Activated naive CD8-positive, alpha-beta T cell treated with anti-CD3 and anti-CD28 coated beads, Interleukin-2, amount 10 ng/mL, durations not matched to agents 7 days and 5 days (primary cell): ENCODE data around the gene MEF2D. TPM values are rescaled to one million over a fixed set of nuclear protein-coding genes. Genes with fewer than 3 reads are reported as not detected.

ENCODE experiments used
- ATAC-seq: fragments of 150-1000 bp; cut with Tn5 transposase; one replicate; pipeline ENCODE4 v1.10.0; 2021; ENCODE audit warnings: low read depth, moderate library complexity
- POLR2A ChIA-PET: fragments of 350-600 bp; sonication (Branson Sonifier 250); formaldehyde crosslinking; loops from one replicate; lab custom pipeline; 2021; ENCODE audit warnings: antibody characterized with exemption; lab: Charles Lee
- DNase-seq: peaks from one replicate; pipeline ENCODE4 v3.0.0; 2021
- H3K27ac Mint-ChIP-seq: one replicate; pipeline ENCODE4 v1.8.0; 2022; ENCODE audit warnings: mild to moderate bottlenecking, mixed read lengths
- H3K27me3 Mint-ChIP-seq: one replicate; pipeline ENCODE4 v1.8.0; 2022; ENCODE audit warnings: mild to moderate bottlenecking, moderate library complexity, mixed read lengths
- H3K36me3 Mint-ChIP-seq: one replicate; pipeline ENCODE4 v1.8.0; 2021; ENCODE audit warnings: mild to moderate bottlenecking, mixed read lengths
- H3K4me1 Mint-ChIP-seq: one replicate; pipeline ENCODE4 v1.8.0; 2021; ENCODE audit warnings: mixed read lengths
- H3K4me3 Mint-ChIP-seq: one replicate; pipeline ENCODE4 v1.8.0; 2022; ENCODE audit warnings: mild to moderate bottlenecking, moderate library complexity, mixed read lengths
- H3K9me3 Mint-ChIP-seq: one replicate; pipeline ENCODE4 v1.8.0; 2021; ENCODE audit warnings: mixed read lengths
- total RNA-seq, 2 experiments: library from RNA; stranded (reverse); gene quantifications; one replicate each; pipeline ENCODE4 v1.2.3, GENCODE V29; 2021

Gene MEF2D
- total RNA-seq = 10 to 100 TPM; 52.4 to 54.4 TPM

- ATAC-seq (no peak), DNase-seq (no peak)
- POLR2A ChIA-PET = interaction anchor here (0.6 to 4.2 kb wide), 20 partner anchors 10 to 1224 kb away, joined by 3 to 81 read pairs (median 6); partner anchors contain the start of genes IQGAP3, ISG20L2, KHDC4 and METTL25B
- Mint-ChIP-seq H3K27me3 (no peaks in the 10 kb centered on the region), H3K4me3 (peak within 1 kb of the TSS; percentile 89), H3K4me1 (peaks cover 60% of the 10 kb centered on the region), H3K36me3 (peaks cover 9% of the 10 kb centered on the region), H3K27ac (peak within 1 kb of the TSS; percentile 94), H3K9me3 (no peaks in the 10 kb centered on the region)
Observed at GRCh38 chr1:156500543-156500792, at the start of gene MEF2D. MEF2D (minus strand) TSS chr1:156500775; CDS start chr1:156483292, 17,483 bp downstream.

GRCh38 chr1:156550346-156550745 lies 49.8 kb upstream of the MEF2D start:
- H3K9me3 Mint-ChIP-seq = no peaks in the 10 kb centered on the region
- no peak overlapping the region for H3K4me3 Mint-ChIP-seq
- POLR2A ChIA-PET = interaction anchor here (0.6 kb wide), 1 partner anchor 65 kb away, joined by 5 read pairs; no protein-coding TSS in a partner anchor
- no peaks in the 10 kb centered on the region for H3K27me3 Mint-ChIP-seq
- ATAC-seq (no peak), DNase-seq (no peak)
- peaks cover 42% of the 10 kb centered on the region for H3K36me3 Mint-ChIP-seq
- H3K4me1 Mint-ChIP-seq = peaks cover 2% of the 10 kb centered on the region
- no peak overlapping the region for H3K27ac Mint-ChIP-seq

GRCh38 chr1:156549831-156550230 lies 49.3 kb upstream of the MEF2D start:
- POLR2A ChIA-PET = interaction anchor here (0.6 kb wide), 1 partner anchor 64 kb away, joined by 5 read pairs; no protein-coding TSS in a partner anchor
- DNase-seq (no peak), ATAC-seq (no peak)
- Mint-ChIP-seq H3K36me3 (peaks cover 41% of the 10 kb centered on the region), H3K4me3 (no peak overlapping the region), H3K9me3 (no peaks in the 10 kb centered on the region), H3K27me3 (no peaks in the 10 kb centered on the region), H3K27ac (no peak overlapping the region), H3K4me1 (peaks cover 2% of the 10 kb centered on the region)

GRCh38 chr1:156549390-156549789 lies 48.8 kb upstream of the MEF2D start:
- POLR2A ChIA-PET = no interaction called here

GRCh38 chr1:156547982-156548381 lies 47.4 kb upstream of the MEF2D start:
- H3K9me3 Mint-ChIP-seq = no peaks in the 10 kb centered on the region
- H3K4me1 Mint-ChIP-seq = peaks cover 1% of the 10 kb centered on the region
- no peak overlapping the region for H3K27ac Mint-ChIP-seq
- POLR2A ChIA-PET = no interaction called here
- DNase-seq = no peak
- H3K36me3 Mint-ChIP-seq = peaks cover 31% of the 10 kb centered on the region
- H3K4me3 Mint-ChIP-seq = no peak overlapping the region
- ATAC-seq = no peak
- no peaks in the 10 kb centered on the region for H3K27me3 Mint-ChIP-seq

More at GRCh38 chr1:156549390-156549789, 48.8 kb upstream of the MEF2D start:
- Mint-ChIP-seq H3K9me3 (no peaks in the 10 kb centered on the region), H3K4me3 (no peak overlapping the region), H3K36me3 (peaks cover 39% of the 10 kb centered on the region), H3K27ac (no peak overlapping the region), H3K27me3 (no peaks in the 10 kb centered on the region), H3K4me1 (peaks cover 2% of the 10 kb centered on the region)
- no peak for ATAC-seq
- DNase-seq = no peak

- Mint-ChIP-seq H3K27me3 (no peaks in the 10 kb centered on the region), H3K9me3 (no peaks in the 10 kb centered on the region), H3K36me3 (peaks cover 30% of the 10 kb centered on the region), H3K4me3 (no peak overlapping the region), H3K27ac (no peak overlapping the region), H3K4me1 (peaks cover 3% of the 10 kb centered on the region)
- POLR2A ChIA-PET = no interaction called here
- DNase-seq = no peak
- no peak for ATAC-seq
Observed at GRCh38 chr1:156547434-156547833, 46.9 kb upstream of the MEF2D start.

- Mint-ChIP-seq H3K9me3 (no peaks in the 10 kb centered on the region), H3K27ac (no peak overlapping the region), H3K36me3 (peaks cover 32% of the 10 kb centered on the region), H3K4me3 (no peak overlapping the region), H3K4me1 (peaks cover 3% of the 10 kb centered on the region), H3K27me3 (no peaks in the 10 kb centered on the region)
- DNase-seq (no peak), ATAC-seq (no peak)
- POLR2A ChIA-PET = no interaction called here
Observed at GRCh38 chr1:156546267-156546666, 45.7 kb upstream of the MEF2D start.

- Mint-ChIP-seq H3K36me3 (peaks cover 33% of the 10 kb centered on the region), H3K4me3 (no peak overlapping the region), H3K27me3 (no peaks in the 10 kb centered on the region), H3K27ac (no peak overlapping the region), H3K9me3 (no peaks in the 10 kb centered on the region), H3K4me1 (peaks cover 5% of the 10 kb centered on the region)
- no peak for DNase-seq
- POLR2A ChIA-PET = no interaction called here
- ATAC-seq = no peak
Observed at GRCh38 chr1:156544592-156545102, 44.1 kb upstream of the MEF2D start.

- Mint-ChIP-seq H3K27ac (peak overlapping the region; percentile 17), H3K4me1 (peaks cover 17% of the 10 kb centered on the region), H3K27me3 (no peaks in the 10 kb centered on the region), H3K9me3 (no peaks in the 10 kb centered on the region), H3K4me3 (no peak overlapping the region), H3K36me3 (peaks cover 44% of the 10 kb centered on the region)
- ATAC-seq (no peak), DNase-seq (no peak)
- POLR2A ChIA-PET = no interaction called here
Observed at GRCh38 chr1:156543066-156543465, 42.5 kb upstream of the MEF2D start.

GRCh38 chr1:156540955-156541354 lies 40.4 kb upstream of the MEF2D start:
- H3K27me3 Mint-ChIP-seq = no peaks in the 10 kb centered on the region
- H3K36me3 Mint-ChIP-seq = peaks cover 38% of the 10 kb centered on the region
- POLR2A ChIA-PET = interaction anchor here (1.7 kb wide), 1 partner anchor 16 kb away, joined by 4 read pairs; no protein-coding TSS in a partner anchor
- H3K4me3 Mint-ChIP-seq = no peak overlapping the region
- ATAC-seq (no peak), DNase-seq (peak; percentile 17)
- H3K27ac Mint-ChIP-seq = no peak overlapping the region
- H3K9me3 Mint-ChIP-seq = no peaks in the 10 kb centered on the region
- H3K4me1 Mint-ChIP-seq = peaks cover 17% of the 10 kb centered on the region

- POLR2A ChIA-PET = interaction anchor here (1.7 kb wide), 1 partner anchor 15 kb away, joined by 4 read pairs; no protein-coding TSS in a partner anchor
- Mint-ChIP-seq H3K4me3 (no peak overlapping the region), H3K36me3 (peaks cover 36% of the 10 kb centered on the region), H3K4me1 (peaks cover 17% of the 10 kb centered on the region), H3K27ac (no peak overlapping the region), H3K9me3 (no peaks in the 10 kb centered on the region), H3K27me3 (no peaks in the 10 kb centered on the region)
- ATAC-seq (no peak), DNase-seq (no peak)
Observed at GRCh38 chr1:156539818-156540355, 39.3 kb upstream of the MEF2D start.

- POLR2A ChIA-PET = interaction anchor here (0.7 kb wide), 1 partner anchor 18 kb away, joined by 3 read pairs; no protein-coding TSS in a partner anchor
- DNase-seq (peak; percentile 22), ATAC-seq (no peak)
- Mint-ChIP-seq H3K27me3 (no peaks in the 10 kb centered on the region), H3K36me3 (peaks cover 40% of the 10 kb centered on the region), H3K4me3 (peak overlapping the region; percentile 7), H3K27ac (no peak overlapping the region), H3K9me3 (no peaks in the 10 kb centered on the region), H3K4me1 (peaks cover 17% of the 10 kb centered on the region)
Observed at GRCh38 chr1:156538711-156539440, 38.3 kb upstream of the MEF2D start.

- Mint-ChIP-seq H3K27ac (no peak overlapping the region), H3K27me3 (no peaks in the 10 kb centered on the region), H3K4me1 (peaks cover 14% of the 10 kb centered on the region), H3K4me3 (no peak overlapping the region), H3K9me3 (no peaks in the 10 kb centered on the region), H3K36me3 (peaks cover 47% of the 10 kb centered on the region)
- ATAC-seq = no peak
- POLR2A ChIA-PET = no interaction called here
- peak; percentile 7 for DNase-seq
Observed at GRCh38 chr1:156537027-156537426, 36.5 kb upstream of the MEF2D start.
